IMR-90 (cell line): ENCODE results near the gene MAGI1. TPM values are rescaled to one million over a fixed set of nuclear protein-coding genes. Genes with fewer than 3 reads are reported as not detected.

Source experiments
- ATAC-seq: fragments of 200-7000 bp; cut with Tn5 transposase; 2 replicates; pipeline ENCODE4 v1.9.1; 2020; ENCODE audit warnings: low read depth, mild to moderate bottlenecking, moderate library complexity
- BruUV-seq: library from RNA; stranded (reverse); fragments of 400-500 nt; replicated peaks from 2 replicates; lab custom pipeline; 2021; lab: Mats Ljungman, UMichigan
- CTCF ChIA-PET: fragments of 300-600 bp; formaldehyde crosslinking; extraction: SDS; loops from one replicate; lab custom pipeline; 2021; ENCODE audit warnings: antibody characterized with exemption; lab: Yijun Ruan, JAX
- POLR2A ChIA-PET: fragments of 300-600 bp; sonication (Branson Sonifier 250); formaldehyde crosslinking; loops from one replicate; lab custom pipeline; 2022; ENCODE audit warnings: antibody characterized with exemption; ENCODE audit not compliant: unreplicated experiment; lab: Charles Lee
- DNase-seq: peaks from one replicate; pipeline ENCODE4 v3.0.0; 2013
- H2AFZ ChIP-seq: replicated peaks from 2 replicates; pipeline ENCODE3; 2013; ENCODE audit warnings: low read length, mild to moderate bottlenecking; ENCODE audit not compliant: poor library complexity
- H2AK5ac ChIP-seq: 2 replicates; pipeline ENCODE4 v1.6.1; 2013; ENCODE audit warnings: low read depth, low read length, inconsistent platforms
- H2AK9ac ChIP-seq: replicated peaks from 2 replicates; pipeline ENCODE3; 2013; ENCODE audit warnings: mild to moderate bottlenecking, low read depth, low read length, moderate library complexity; ENCODE audit not compliant: poor library complexity
- H2BK120ac ChIP-seq: 2 replicates; pipeline ENCODE4 v1.6.1; 2013; ENCODE audit warnings: low read depth, low read length, inconsistent platforms
- H2BK15ac ChIP-seq: 3 replicates; pipeline ENCODE4 v1.6.1; 2013; ENCODE audit warnings: low read depth, low read length, inconsistent platforms
- H2BK20ac ChIP-seq: 2 replicates; pipeline ENCODE4 v1.6.1; 2013; ENCODE audit warnings: low read depth, mild to moderate bottlenecking, inconsistent platforms, low read length, moderate library complexity
- H2BK5ac ChIP-seq: 2 replicates; pipeline ENCODE4 v1.6.1; 2013; ENCODE audit warnings: mild to moderate bottlenecking, low read depth, low read length, inconsistent platforms; ENCODE audit not compliant: poor library complexity, severe bottlenecking
- H3K14ac ChIP-seq: replicated peaks from 2 replicates; pipeline ENCODE4 v1.6.1; 2013; ENCODE audit warnings: low read depth, low read length, inconsistent platforms
- H3K18ac ChIP-seq: 2 replicates; pipeline ENCODE4 v1.6.1; 2013; ENCODE audit warnings: low read depth, low read length, control low read depth
- H3K23ac ChIP-seq: 2 replicates; pipeline ENCODE4 v1.6.1; 2013; ENCODE audit warnings: low read depth, low read length, inconsistent platforms
- H3K27ac ChIP-seq: 2 replicates; pipeline ENCODE4 v1.5.1; 2013; ENCODE audit warnings: mild to moderate bottlenecking, control low read depth, low read length; ENCODE audit not compliant: insufficient read depth
- H3K27me3 ChIP-seq: 2 replicates; pipeline ENCODE4 v1.6.1; 2013; ENCODE audit warnings: low read length; ENCODE audit not compliant: control insufficient read depth, insufficient read depth
- H3K36me3 ChIP-seq: 2 replicates; pipeline ENCODE4 v1.6.1; 2013; ENCODE audit warnings: low read length, mixed read lengths; ENCODE audit not compliant: control insufficient read depth, insufficient read depth
- H3K4ac ChIP-seq: 2 replicates; pipeline ENCODE4 v1.6.1; 2013; ENCODE audit warnings: low read depth, low read length, inconsistent platforms
- H3K4me1 ChIP-seq: 2 replicates; pipeline ENCODE4 v1.6.1; 2013; ENCODE audit warnings: low read length, mixed read lengths; ENCODE audit not compliant: control insufficient read depth, insufficient read depth
- H3K4me2 ChIP-seq: 2 replicates; pipeline ENCODE4 v1.6.1; 2013; ENCODE audit warnings: low read depth, mild to moderate bottlenecking, control low read depth, low read length, moderate library complexity
- H3K4me3 ChIP-seq: 2 replicates; pipeline ENCODE4 v1.5.1; 2013; ENCODE audit warnings: low read depth, mild to moderate bottlenecking, control low read depth, low read length, moderate library complexity; ENCODE audit not compliant: insufficient read depth
- H3K56ac ChIP-seq: 2 replicates; pipeline ENCODE4 v1.6.1; 2013; ENCODE audit warnings: low read length, inconsistent platforms; ENCODE audit not compliant: insufficient read depth; ENCODE audit errors: extremely low read depth
- H3K79me1 ChIP-seq, 2 experiments: 2 replicates each; pipeline ENCODE4 v1.6.1; 2013; ENCODE audit warnings: low read length in 2 of 2, inconsistent platforms in 1 of 2, low read depth in 1 of 2
- H3K9ac ChIP-seq: 2 replicates; pipeline ENCODE4 v1.6.1; 2013; ENCODE audit warnings: low read depth, low read length, control low read depth
- H3K9me1 ChIP-seq: 2 replicates; pipeline ENCODE4 v1.6.1; 2013; ENCODE audit warnings: low read length, inconsistent platforms; ENCODE audit not compliant: insufficient read depth
- H3K9me3 ChIP-seq: 2 replicates; pipeline ENCODE4 v1.6.1; 2013; ENCODE audit warnings: low read length; ENCODE audit not compliant: control insufficient read depth, insufficient read depth
- H4K20me1 ChIP-seq: 2 replicates; pipeline ENCODE4 v1.6.1; 2013; ENCODE audit warnings: low read length, inconsistent platforms; ENCODE audit not compliant: insufficient read depth
- H4K5ac ChIP-seq: 2 replicates; pipeline ENCODE4 v1.6.1; 2013; ENCODE audit warnings: mild to moderate bottlenecking, low read depth, low read length, control low read depth
- H4K8ac ChIP-seq, 2 experiments: 2 replicates each; pipeline ENCODE4 v1.6.1; 2013; ENCODE audit warnings: low read depth in 2 of 2, low read length in 2 of 2, control low read depth in 1 of 2, inconsistent platforms in 1 of 2
- H4K91ac ChIP-seq: 2 replicates; pipeline ENCODE4 v1.6.1; 2013; ENCODE audit warnings: low read depth, low read length, inconsistent platforms; ENCODE audit not compliant: insufficient read depth
- BHLHE40 ChIP-seq: fragments of 150-350 bp; IDR thresholded peaks from 2 replicates; pipeline ENCODE4 v1.6.1; 2016; ENCODE audit warnings: mild to moderate bottlenecking, low read depth, low read length
- CEBPB ChIP-seq: IDR thresholded peaks from 2 replicates; pipeline ENCODE4 v1.6.1; 2012; ENCODE audit warnings: low read depth, low read length, improper control_type of control experiment
- CHD1 ChIP-seq: IDR thresholded peaks from 2 replicates; pipeline ENCODE4 v1.6.1; 2012; ENCODE audit warnings: low read depth, low read length, improper control_type of control experiment
- FOS ChIP-seq: fragments of 150-350 bp; IDR thresholded peaks from 2 replicates; pipeline ENCODE4 v1.6.1; 2016; ENCODE audit warnings: low read depth, low read length
- MAFK ChIP-seq: IDR thresholded peaks from 2 replicates; pipeline ENCODE4 v1.6.1; 2012; ENCODE audit warnings: low read depth, low read length, improper control_type of control experiment
- MAZ ChIP-seq: IDR thresholded peaks from 2 replicates; pipeline ENCODE4 v1.6.1; 2012; ENCODE audit warnings: low read depth, mild to moderate bottlenecking, low read length, improper control_type of control experiment, moderate library complexity, borderline replicate concordance
- MXI1 ChIP-seq: IDR thresholded peaks from 2 replicates; pipeline ENCODE4 v1.6.1; 2012; ENCODE audit warnings: low read depth, mild to moderate bottlenecking, low read length, moderate library complexity, borderline replicate concordance
- NFE2L2 ChIP-seq: fragments of 150-350 bp; IDR thresholded peaks from 2 replicates; pipeline ENCODE4 v1.6.1; 2016; ENCODE audit warnings: low read depth, mild to moderate bottlenecking, low read length
- POLR2A ChIP-seq: IDR thresholded peaks from 2 replicates; pipeline ENCODE4 v1.6.1; 2012; ENCODE audit warnings: mild to moderate bottlenecking, low read depth, low read length
- RAD21 ChIP-seq: IDR thresholded peaks from 2 replicates; pipeline ENCODE4 v1.6.1; 2012; ENCODE audit warnings: low read length, improper control_type of control experiment
- RCOR1 ChIP-seq: IDR thresholded peaks from 2 replicates; pipeline ENCODE4 v1.6.1; 2012; ENCODE audit warnings: mild to moderate bottlenecking, low read length, improper control_type of control experiment; ENCODE audit not compliant: insufficient replicate concordance
- RFX5 ChIP-seq: IDR thresholded peaks from 2 replicates; pipeline ENCODE4 v1.8.0; 2012; ENCODE audit warnings: low read depth, mild to moderate bottlenecking, low read length, moderate library complexity
- SMC3 ChIP-seq: fragments of 150-350 bp; IDR thresholded peaks from 2 replicates; pipeline ENCODE4 v1.6.1; 2016; ENCODE audit warnings: low read depth, mild to moderate bottlenecking, antibody characterized with exemption, low read length, moderate library complexity
- WGBS, 2 experiments: methylation state at CpG; one replicate each; pipeline versions ENCODE4 v1.1.5 to v1.1.7; 2013; ENCODE audit warnings: missing lambda C conversion rate in 2 of 2; ENCODE audit not compliant: insufficient read length in 1 of 2; ENCODE audit errors: extremely low coverage in 2 of 2; 5-methylcytosine and 5-hydroxymethylcytosine counted together
- dilution Hi-C: fragments of 300-500 bp; cut with HindIII; formaldehyde crosslinking; loops from one replicate; pipeline ENCODE4 v1.14.3; 2018; ENCODE audit warnings: low sequenced_read_pairs; ENCODE audit not compliant: unreplicated experiment
- in situ Hi-C: fragments of 300-500 bp; cut with MboI; formaldehyde crosslinking; loops from 3 replicates; pipeline ENCODE4 v1.14.3; 2019; ENCODE audit warnings: low sequenced_read_pairs, inconsistent platforms, mixed read lengths
- intact Hi-C: fragments of 100-400 bp; cut with micrococcal nuclease; formaldehyde crosslinking; loops from 2 replicates; pipeline ENCODE4 v1.10.0; 2022
- polyA plus RNA-seq, 3 experiments: library from polyadenylated mRNA; depleted of rRNA; stranded (reverse); fragments of >200 nt; gene quantifications; 2 replicates each; pipeline ENCODE4 v1.2.3, GENCODE V29; 2012; ENCODE audit warnings: low replicate concordance in 1 of 3
- total RNA-seq: library from RNA; depleted of rRNA; stranded (reverse); fragments of >200 nt; gene quantifications from 2 replicates; pipeline ENCODE4 v1.2.3, GENCODE V29; 2012
- TF ChIP-seq, protein P1 (sequence below): fragments of 150-350 bp; IDR thresholded peaks from 2 replicates; pipeline ENCODE4 v1.6.1; 2016; ENCODE audit warnings: low read depth, mild to moderate bottlenecking, low read length, moderate library complexity, borderline replicate concordance
- TF ChIP-seq, protein P2 (sequence below): conservative IDR thresholded peaks from 2 replicates; pipeline ENCODE4 v1.5.1; 2012; ENCODE audit warnings: mild to moderate bottlenecking, low read depth, low read length, improper control_type of control experiment
- TF ChIP-seq, protein P3 (sequence below): fragments of 150-350 bp; IDR thresholded peaks from 2 replicates; pipeline ENCODE4 v1.6.1; 2017; ENCODE audit warnings: mild to moderate bottlenecking, antibody characterized with exemption, low read length, low read depth

Gene MAGI1
- total and polyA plus RNA-seq, 2 of the 4 experiments (the other 2 are of a cell fraction) = 14.5 to 24.2 TPM

DNA sequence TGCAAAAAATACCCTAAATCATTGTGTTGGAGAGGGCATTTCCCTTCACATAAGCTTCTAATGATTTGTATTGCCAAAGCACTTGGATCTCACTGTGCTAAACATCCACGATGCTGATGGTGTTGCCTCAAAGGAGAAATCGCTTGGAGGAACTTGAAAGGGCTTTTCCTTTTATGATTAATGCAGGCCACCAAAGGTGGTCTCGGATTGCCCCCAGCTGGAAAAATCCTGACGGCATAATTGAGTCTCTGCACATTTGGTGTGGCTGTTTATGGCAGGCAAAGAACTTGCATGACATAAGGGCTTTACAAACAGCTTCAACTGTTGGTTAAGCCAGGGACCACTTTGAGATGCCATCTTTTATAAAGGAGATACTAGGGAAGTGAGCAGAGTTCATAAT is 687.0 kb downstream of the MAGI1 start:
- no peak for DNase-seq
- Histone ChIP-seq H3K79me1 (no peaks in the 10 kb centered on the region), H2AFZ (no peak overlapping the region), H2BK20ac (no peak overlapping the region), H2AK9ac (no peak overlapping the region), H2BK15ac (no peak overlapping the region), H2BK5ac (no peak overlapping the region), H4K91ac (no peak overlapping the region), H4K5ac (no peak overlapping the region), H4K8ac (no peak overlapping the region), H3K4me2 (no peak overlapping the region), H3K4me1 (peaks cover 6% of the 10 kb centered on the region; the same call in 1 of the 2 replicates), H2BK120ac (no peak overlapping the region), H3K9ac (no peak overlapping the region), H3K56ac (no peak overlapping the region), H3K4me3 (no peak overlapping the region), H3K9me1 (no peaks in the 10 kb centered on the region), H4K20me1 (no peaks in the 10 kb centered on the region), H3K18ac (no peak overlapping the region), H3K4ac (no peak overlapping the region), H3K27me3 (no peaks in the 10 kb centered on the region), H3K23ac (no peak overlapping the region), H2AK5ac (no peak overlapping the region), H3K27ac (no peak overlapping the region), H3K9me3 (no peaks in the 10 kb centered on the region), H3K14ac (no peak overlapping the region), H3K36me3 (0 out of 2 replicates have a peak, but pooled peaks cover 1% of the 10 kb centered on the region)
- dilution Hi-C loops = no loop called here
- WGBS, 2 experiments = 48% methylated on average over 4 of the region's 4 CpGs; no CpG with 5 or more reads in 1 of the 2 experiments
- BruUV-seq = no TSS peak
- intact Hi-C loops = no loop called here
- ChIA-PET POLR2A (no interaction called here), CTCF (no interaction called here)
- TF ChIP-seq SMC3 = no peak
- TF ChIP-seq NFE2L2 = no peak
- no peak for TF ChIP-seq RAD21
- TF ChIP-seq CHD1 = no peak
- no peak for TF ChIP-seq MAZ
- TF ChIP-seq BHLHE40 = no peak
- TF ChIP-seq, protein P1, sequence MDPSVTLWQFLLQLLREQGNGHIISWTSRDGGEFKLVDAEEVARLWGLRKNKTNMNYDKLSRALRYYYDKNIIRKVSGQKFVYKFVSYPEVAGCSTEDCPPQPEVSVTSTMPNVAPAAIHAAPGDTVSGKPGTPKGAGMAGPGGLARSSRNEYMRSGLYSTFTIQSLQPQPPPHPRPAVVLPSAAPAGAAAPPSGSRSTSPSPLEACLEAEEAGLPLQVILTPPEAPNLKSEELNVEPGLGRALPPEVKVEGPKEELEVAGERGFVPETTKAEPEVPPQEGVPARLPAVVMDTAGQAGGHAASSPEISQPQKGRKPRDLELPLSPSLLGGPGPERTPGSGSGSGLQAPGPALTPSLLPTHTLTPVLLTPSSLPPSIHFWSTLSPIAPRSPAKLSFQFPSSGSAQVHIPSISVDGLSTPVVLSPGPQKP = no peak
- no peak for TF ChIP-seq FOS
- no peak for TF ChIP-seq MXI1
- TF ChIP-seq RFX5 = no peak
- TF ChIP-seq, protein P2, sequence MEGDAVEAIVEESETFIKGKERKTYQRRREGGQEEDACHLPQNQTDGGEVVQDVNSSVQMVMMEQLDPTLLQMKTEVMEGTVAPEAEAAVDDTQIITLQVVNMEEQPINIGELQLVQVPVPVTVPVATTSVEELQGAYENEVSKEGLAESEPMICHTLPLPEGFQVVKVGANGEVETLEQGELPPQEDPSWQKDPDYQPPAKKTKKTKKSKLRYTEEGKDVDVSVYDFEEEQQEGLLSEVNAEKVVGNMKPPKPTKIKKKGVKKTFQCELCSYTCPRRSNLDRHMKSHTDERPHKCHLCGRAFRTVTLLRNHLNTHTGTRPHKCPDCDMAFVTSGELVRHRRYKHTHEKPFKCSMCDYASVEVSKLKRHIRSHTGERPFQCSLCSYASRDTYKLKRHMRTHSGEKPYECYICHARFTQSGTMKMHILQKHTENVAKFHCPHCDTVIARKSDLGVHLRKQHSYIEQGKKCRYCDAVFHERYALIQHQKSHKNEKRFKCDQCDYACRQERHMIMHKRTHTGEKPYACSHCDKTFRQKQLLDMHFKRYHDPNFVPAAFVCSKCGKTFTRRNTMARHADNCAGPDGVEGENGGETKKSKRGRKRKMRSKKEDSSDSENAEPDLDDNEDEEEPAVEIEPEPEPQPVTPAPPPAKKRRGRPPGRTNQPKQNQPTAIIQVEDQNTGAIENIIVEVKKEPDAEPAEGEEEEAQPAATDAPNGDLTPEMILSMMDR = no peak
- no peak for TF ChIP-seq MAFK
- no peak for TF ChIP-seq POLR2A
- TF ChIP-seq, protein P3, sequence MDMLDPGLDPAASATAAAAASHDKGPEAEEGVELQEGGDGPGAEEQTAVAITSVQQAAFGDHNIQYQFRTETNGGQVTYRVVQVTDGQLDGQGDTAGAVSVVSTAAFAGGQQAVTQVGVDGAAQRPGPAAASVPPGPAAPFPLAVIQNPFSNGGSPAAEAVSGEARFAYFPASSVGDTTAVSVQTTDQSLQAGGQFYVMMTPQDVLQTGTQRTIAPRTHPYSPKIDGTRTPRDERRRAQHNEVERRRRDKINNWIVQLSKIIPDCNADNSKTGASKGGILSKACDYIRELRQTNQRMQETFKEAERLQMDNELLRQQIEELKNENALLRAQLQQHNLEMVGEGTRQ = no peak
- TF ChIP-seq CEBPB = no peak
- no peak for TF ChIP-seq RCOR1
- in situ Hi-C loops = no loop called here
- no peak for ATAC-seq
